Endothelial cell of umbilical vein (primary cell): Measurements from ENCODE around the gene MORC2. TPM values are rescaled to one million over a fixed set of nuclear protein-coding genes. Genes with fewer than 3 reads are reported as not detected.

Experiments
- BruUV-seq: library from RNA; stranded (reverse); fragments of 400-500 nt; replicated peaks from 2 replicates; lab custom pipeline; 2021; lab: Mats Ljungman, UMichigan
- CTCF ChIA-PET: fragments of 300-600, 350-600 bp; sonication (Branson Sonifier 250); formaldehyde crosslinking; loops from one replicate; lab custom pipeline; 2021; ENCODE audit warnings: antibody characterized with exemption, inconsistent platforms; lab: Charles Lee
- POLR2A ChIA-PET: fragments of 300-600, 350-600 bp; sonication (Branson Sonifier 250); formaldehyde crosslinking; loops from one replicate; lab custom pipeline; 2021; ENCODE audit warnings: antibody characterized with exemption, inconsistent platforms; lab: Charles Lee
- DNase-seq: peaks from one replicate; pipeline ENCODE4 v3.0.0-alpha.2; 2011; ENCODE audit warnings: low read depth, low spot score
- FAIRE-seq: peaks from 2 replicates; lab custom pipeline; 2011; peaks lifted over from hg19 to GRCh38; lab: Jason Lieb, UNC
- H2AFZ ChIP-seq: 2 replicates; pipeline ENCODE4 v1.6.0; 2012; ENCODE audit warnings: low read depth, low read length, control low read depth, inconsistent platforms
- H3K27ac ChIP-seq: 2 replicates; pipeline ENCODE4 v1.5.1; 2011; ENCODE audit warnings: low read depth, mild to moderate bottlenecking, control low read depth, low read length, moderate library complexity; ENCODE audit not compliant: insufficient read depth
- H3K27me3 ChIP-seq, 2 experiments: 2 replicates each; pipeline versions ENCODE4 v1.6.0 to v1.6.1; 2011; ENCODE audit warnings: low read length in 2 of 2, mixed read lengths in 1 of 2; ENCODE audit not compliant: control insufficient read depth in 2 of 2, insufficient read depth in 2 of 2
- H3K36me3 ChIP-seq, 2 experiments: 2 replicates in 1 of 2; 3 replicates in 1 of 2; pipeline ENCODE4 v1.5.1; 2011; ENCODE audit warnings: low read length in 2 of 2, mild to moderate bottlenecking in 1 of 2, moderate library complexity in 1 of 2; ENCODE audit not compliant: control insufficient read depth in 2 of 2, insufficient read depth in 2 of 2; ENCODE audit errors: extremely low read depth in 1 of 2
- H3K4me1 ChIP-seq: 3 replicates; pipeline ENCODE4 v1.5.1; 2011; ENCODE audit warnings: mild to moderate bottlenecking, low read length; ENCODE audit not compliant: control insufficient read depth, insufficient read depth; ENCODE audit errors: extremely low read depth
- H3K4me2 ChIP-seq: 2 replicates; pipeline ENCODE4 v1.6.1; 2011; ENCODE audit warnings: low read length, control low read depth, mixed read lengths; ENCODE audit not compliant: insufficient read depth
- H3K4me3 ChIP-seq, 3 experiments: fragments of 200-600 bp in 1 of 3; sonication (generic), shearing (Covaris generic) in 1 of 3; replicated peaks in 1 of 3; 2 replicates each; pipeline ENCODE4 v1.5.1; 2011 to 2016; ENCODE audit warnings: control low read depth in 3 of 3, low read length in 3 of 3, mild to moderate bottlenecking in 2 of 3, inconsistent platforms in 1 of 3, low read depth in 1 of 3, moderate library complexity in 1 of 3; ENCODE audit not compliant: insufficient read depth in 1 of 3
- H3K79me2 ChIP-seq: 2 replicates; pipeline ENCODE4 v1.6.0; 2012; ENCODE audit warnings: low read length, inconsistent platforms; ENCODE audit not compliant: control insufficient read depth, insufficient read depth
- H3K9ac ChIP-seq: replicated peaks from 2 replicates; pipeline ENCODE3; 2011; ENCODE audit warnings: low read length, control low read depth; ENCODE audit not compliant: insufficient read depth; ENCODE audit errors: extremely low read depth
- H3K9me1 ChIP-seq: replicated peaks from 3 replicates; pipeline ENCODE4 v1.6.0; 2011; ENCODE audit warnings: mild to moderate bottlenecking, low read length; ENCODE audit not compliant: control insufficient read depth, insufficient read depth; ENCODE audit errors: extremely low read depth
- H3K9me3 ChIP-seq: replicated peaks from 2 replicates; pipeline ENCODE4 v1.5.1; 2012; ENCODE audit warnings: low read length, inconsistent platforms; ENCODE audit not compliant: control insufficient read depth, insufficient read depth
- H4K20me1 ChIP-seq: replicated peaks from 2 replicates; pipeline ENCODE3; 2011; ENCODE audit warnings: mild to moderate bottlenecking, low read length; ENCODE audit not compliant: control insufficient read depth, insufficient read depth; ENCODE audit errors: extremely low read depth
- EZH2 ChIP-seq: IDR thresholded peaks from 2 replicates; pipeline ENCODE4 v1.6.1; 2012; ENCODE audit warnings: borderline replicate concordance, low read depth, mild to moderate bottlenecking, moderate library complexity, low read length, inconsistent platforms; ENCODE audit not compliant: severe bottlenecking
- FOS ChIP-seq: IDR thresholded peaks from 2 replicates; pipeline ENCODE4 v1.6.1; 2011; ENCODE audit warnings: mild to moderate bottlenecking, low read length, moderate library complexity, borderline replicate concordance; ENCODE audit not compliant: insufficient read depth
- GATA2 ChIP-seq: IDR thresholded peaks from 2 replicates; pipeline ENCODE4 v1.7.0; 2011; ENCODE audit warnings: low read depth, mild to moderate bottlenecking, moderate library complexity, mixed read lengths, low read length; ENCODE audit not compliant: insufficient read length, insufficient read depth
- JUN ChIP-seq: IDR thresholded peaks from 2 replicates; pipeline ENCODE4 v1.6.1; 2011; ENCODE audit warnings: borderline replicate concordance, low read depth; ENCODE audit not compliant: insufficient read length, insufficient read depth
- MYC ChIP-seq: IDR thresholded peaks from one replicate; pipeline ENCODE4 v1.6.1; 2011; ENCODE audit warnings: mild to moderate bottlenecking, low read depth, low read length
- POLR2A ChIP-seq: IDR thresholded peaks from 2 replicates; pipeline ENCODE4 v1.6.1; 2012; ENCODE audit warnings: low read depth, mild to moderate bottlenecking, control low read depth, low read length
- POLR2AphosphoS5 ChIP-seq: IDR thresholded peaks from 2 replicates; pipeline ENCODE4 v1.6.1; 2012; ENCODE audit warnings: low read depth, mild to moderate bottlenecking, control low read depth, low read length, moderate library complexity; ENCODE audit not compliant: insufficient read depth
- dilution Hi-C: fragments of 300-500 bp; cut with MboI; formaldehyde crosslinking; loops from one replicate; pipeline ENCODE4 v1.15.0; 2019; ENCODE audit warnings: low sequenced_read_pairs; ENCODE audit not compliant: extremely low pct_ligation_motif_present
- intact Hi-C: fragments of 100-400 bp; cut with micrococcal nuclease; formaldehyde crosslinking; loops from one replicate; pipeline ENCODE4 v1.10.0; 2022
- polyA plus RNA-seq, 4 experiments: library from polyadenylated mRNA; depleted of rRNA in 3 of 4; stranded (reverse) in 3 of 4; unstranded in 1 of 4; fragments of >200 nt; gene quantifications; 2 replicates each; pipeline versions ENCODE4 v1.2.1 to v1.2.3, GENCODE V29; 2011 to 2012; ENCODE audit warnings: missing spikeins in 1 of 4
- total RNA-seq: library from RNA; stranded (reverse); gene quantifications from 2 replicates; pipeline ENCODE4 v1.2.3, GENCODE V29; 2021
- TF ChIP-seq, protein P1 (sequence below), 2 donors: IDR thresholded peaks; 1 replicate in 1 of 2; 2 replicates in 1 of 2; pipeline ENCODE4 v1.5.1; 2011; ENCODE audit warnings: low read length in 2 of 2, mild to moderate bottlenecking in 2 of 2, moderate library complexity in 2 of 2, control low read depth in 1 of 2, inconsistent platforms in 1 of 2, low read depth in 1 of 2; ENCODE audit not compliant: insufficient read depth in 1 of 2; ENCODE audit errors: extremely low read depth in 1 of 2

Gene MORC2
- total and polyA plus RNA-seq, 2 donors (not counting 3 experiments of a cell fraction or from before 2014, with no cell fraction given): 11.6 to 34.7 TPM

DNA sequence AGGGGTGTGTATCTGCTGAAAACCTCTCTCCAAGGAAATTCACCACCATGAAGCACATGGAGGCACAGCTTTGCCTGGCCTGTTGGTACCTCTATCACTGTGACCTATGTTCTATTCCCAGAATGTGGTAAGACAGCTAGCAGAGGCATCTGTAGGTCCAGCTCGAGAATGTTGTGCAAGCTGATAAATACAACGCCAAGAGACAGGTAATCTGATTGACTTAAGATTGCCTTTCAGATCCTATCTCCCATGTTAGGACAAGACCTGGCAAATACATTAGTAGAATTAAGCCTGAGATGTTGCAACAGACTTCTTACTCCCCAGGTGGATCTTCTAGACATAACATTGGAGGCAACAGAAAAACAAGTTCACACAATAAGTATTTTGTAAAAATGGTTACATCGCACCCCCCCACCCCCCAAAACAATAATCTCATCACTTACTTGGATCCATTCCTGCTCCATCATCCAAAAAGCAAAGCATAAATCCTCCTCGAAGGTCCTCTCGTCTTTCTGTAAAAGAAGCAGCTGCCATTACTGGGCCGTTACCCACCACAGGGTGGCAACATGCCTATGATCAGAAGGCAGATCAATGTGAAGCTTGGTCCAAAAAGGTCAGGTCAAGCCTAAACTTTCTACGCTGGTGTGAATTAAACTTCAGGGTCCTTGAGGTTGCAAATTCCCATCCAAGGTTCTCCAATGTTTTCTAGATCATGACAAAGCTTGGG is 18.5 kb downstream of the MORC2 start:
- Histone ChIP-seq H3K9me1 (no peaks in the 10 kb centered on the region), H3K9me3 (no peaks in the 10 kb centered on the region), H3K27ac (no peak overlapping the region), H3K4me1 (no peaks in the 10 kb centered on the region), H3K27me3 (no peaks in the 10 kb centered on the region), H3K9ac (no peak overlapping the region), H3K4me2 (no peak overlapping the region), H2AFZ (no peak overlapping the region), H3K36me3 (peaks cover 24 to 40% of the 10 kb centered on the region in 2 experiments), H3K79me2 (no peaks in the 10 kb centered on the region), H4K20me1 (no peaks in the 10 kb centered on the region), H3K4me3 (no peak overlapping the region)
- no TSS peak for BruUV-seq
- DNase-seq (no peak), FAIRE-seq (no peak)
- dilution Hi-C loops: no loop called here
- ChIA-PET POLR2A (no interaction called here), CTCF (interaction anchor here (2.0 to 6.1 kb wide), 3 partner anchors 134 to 280 kb away, joined by 7 to 114 read pairs (median 7); partner anchors contain the start of gene SELENOM)
- intact Hi-C loops: loop anchor here (5.0 kb wide), 1 partner anchor 282 kb away; no protein-coding TSS in a partner anchor
- TF ChIP-seq, protein P1, sequence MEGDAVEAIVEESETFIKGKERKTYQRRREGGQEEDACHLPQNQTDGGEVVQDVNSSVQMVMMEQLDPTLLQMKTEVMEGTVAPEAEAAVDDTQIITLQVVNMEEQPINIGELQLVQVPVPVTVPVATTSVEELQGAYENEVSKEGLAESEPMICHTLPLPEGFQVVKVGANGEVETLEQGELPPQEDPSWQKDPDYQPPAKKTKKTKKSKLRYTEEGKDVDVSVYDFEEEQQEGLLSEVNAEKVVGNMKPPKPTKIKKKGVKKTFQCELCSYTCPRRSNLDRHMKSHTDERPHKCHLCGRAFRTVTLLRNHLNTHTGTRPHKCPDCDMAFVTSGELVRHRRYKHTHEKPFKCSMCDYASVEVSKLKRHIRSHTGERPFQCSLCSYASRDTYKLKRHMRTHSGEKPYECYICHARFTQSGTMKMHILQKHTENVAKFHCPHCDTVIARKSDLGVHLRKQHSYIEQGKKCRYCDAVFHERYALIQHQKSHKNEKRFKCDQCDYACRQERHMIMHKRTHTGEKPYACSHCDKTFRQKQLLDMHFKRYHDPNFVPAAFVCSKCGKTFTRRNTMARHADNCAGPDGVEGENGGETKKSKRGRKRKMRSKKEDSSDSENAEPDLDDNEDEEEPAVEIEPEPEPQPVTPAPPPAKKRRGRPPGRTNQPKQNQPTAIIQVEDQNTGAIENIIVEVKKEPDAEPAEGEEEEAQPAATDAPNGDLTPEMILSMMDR (IDR thresholded peaks at IDR 0.05; ENCODE audit: extremely low read depth in 1 of 2, insufficient read depth in 1 of 2, low read depth in 1 of 2, low read length in 2 of 2): peak in 1 of 2 donors; percentile 3
- no peak for TF ChIP-seq EZH2

DNA sequence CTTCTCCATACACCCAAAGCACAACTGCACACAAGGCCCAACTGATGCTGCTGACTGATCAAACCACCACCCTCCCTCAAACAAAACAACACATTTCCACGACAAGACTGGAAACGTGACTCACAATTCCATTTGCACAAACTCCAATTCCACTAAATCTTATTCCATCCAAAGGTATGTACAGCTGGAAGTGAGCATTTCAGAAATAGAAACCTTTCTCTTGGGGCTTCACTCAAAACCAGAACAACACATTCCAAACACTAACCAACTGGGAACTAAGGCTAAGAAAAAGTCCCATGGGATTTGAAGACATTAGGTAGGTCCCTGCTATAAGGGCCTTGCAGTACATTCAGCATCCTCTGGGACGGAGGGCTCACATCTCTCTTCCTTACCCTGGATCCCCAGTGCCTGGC is 19.6 kb downstream of the MORC2 start:
- Histone ChIP-seq H3K27ac (no peak overlapping the region), H3K4me2 (no peak overlapping the region), H3K9me3 (no peaks in the 10 kb centered on the region), H3K4me3 (no peak overlapping the region), H3K27me3 (no peaks in the 10 kb centered on the region), H3K36me3 (peaks cover 25 to 50% of the 10 kb centered on the region in 2 experiments), H3K4me1 (no peaks in the 10 kb centered on the region), H4K20me1 (no peaks in the 10 kb centered on the region), H2AFZ (no peak overlapping the region), H3K9ac (no peak overlapping the region), H3K79me2 (no peaks in the 10 kb centered on the region), H3K9me1 (no peaks in the 10 kb centered on the region)
- ChIA-PET POLR2A (no interaction called here), CTCF (interaction anchor here (0.8 to 6.1 kb wide), 7 partner anchors 17 to 324 kb away, joined by 3 to 114 read pairs (median 3); partner anchors contain the start of gene TUG1)
- dilution Hi-C loops (no loop called here), intact Hi-C loops (loop anchor here (1.0 to 5.0 kb wide), 2 partner anchors 136 to 283 kb away; no protein-coding TSS in a partner anchor)
- BruUV-seq: no TSS peak
- no peak for FAIRE-seq
- no peak for DNase-seq
- TF ChIP-seq GATA2: no peak
- TF ChIP-seq FOS: no peak
- TF ChIP-seq MYC: no peak
- TF ChIP-seq POLR2AphosphoS5: no peak
- TF ChIP-seq POLR2A: no peak
- no peak for TF ChIP-seq JUN
